HCT116 (cell line): ENCODE results near the gene TMC2. TPM values are rescaled to one million over a fixed set of nuclear protein-coding genes. Genes with fewer than 3 reads are reported as not detected.

ENCODE experiments used
- ATAC-seq: fragments of 200-7000 bp; cut with Tn5 transposase; 2 replicates; pipeline ENCODE4 v1.9.1; 2020; ENCODE audit warnings: mild to moderate bottlenecking, moderate library complexity
- BruUV-seq: library from RNA; stranded (reverse); fragments of 400-500 nt; replicated peaks from 2 replicates; lab custom pipeline; 2021; lab: Mats Ljungman, UMichigan
- CTCF ChIA-PET: fragments of 300-600 bp; sonication (Branson Sonifier 250); formaldehyde crosslinking; loops from one replicate; lab custom pipeline; 2021; ENCODE audit warnings: antibody characterized with exemption; lab: Charles Lee
- POLR2A ChIA-PET: fragments of 300-600, 350-600 bp; sonication (Branson Sonifier 250); formaldehyde crosslinking; loops from one replicate; lab custom pipeline; 2021; ENCODE audit warnings: antibody characterized with exemption; lab: Charles Lee
- RAD21 ChIA-PET, 2 experiments: fragments of 300-600 bp; sonication (Branson Sonifier 250); formaldehyde crosslinking; loops; one replicate each; lab custom pipeline; 2023; ENCODE audit warnings: low total read pairs in 2 of 2; ENCODE audit not compliant: uncharacterized antibody in 2 of 2, unreplicated experiment in 2 of 2, low non-redundant PET in 1 of 2; lab: Charles Lee
- DNase-seq: peaks from one replicate; pipeline ENCODE4 v3.0.0-alpha.2; 2010; ENCODE audit warnings: low read depth, low spot score
- H2AFZ ChIP-seq: fragments of 200-600 bp; shearing (Covaris generic), sonication (generic); 2 replicates; pipeline ENCODE4 v1.6.1; 2017; ENCODE audit warnings: low read depth, mixed run types, mixed read lengths, antibody characterized with exemption, low read length; ENCODE audit not compliant: poor library complexity, severe bottlenecking
- H3K27ac ChIP-seq: 2 replicates; pipeline ENCODE4 v1.5.1; 2012; ENCODE audit warnings: low read depth, low read length
- H3K27me3 ChIP-seq: fragments of 200-600 bp; sonication (generic); 2 replicates; pipeline ENCODE4 v1.6.1; 2016; ENCODE audit warnings: mixed run types, low read length, mixed read lengths; ENCODE audit not compliant: insufficient read depth
- H3K36me3 ChIP-seq, 2 experiments: fragments of 200-500 bp in 1 of 2; fragments of 200-600 bp in 1 of 2; sonication (Bioruptor generic) in 1 of 2; sonication (generic) in 1 of 2; 2 replicates each; pipeline versions ENCODE4 v1.5.1 to v1.6.1; 2014 to 2016; ENCODE audit warnings: low read length in 2 of 2, inconsistent platforms in 1 of 2, mixed read lengths in 1 of 2, mixed run types in 1 of 2; ENCODE audit not compliant: insufficient read depth in 2 of 2, control insufficient read depth in 1 of 2
- H3K4me1 ChIP-seq, 2 experiments: fragments of 200-600 bp in 1 of 2; sonication (generic) in 1 of 2; 2 replicates each; pipeline versions ENCODE4 v1.5.1 to v1.6.1; 2012 to 2017; ENCODE audit warnings: low read length in 2 of 2, inconsistent platforms in 1 of 2, mild to moderate bottlenecking in 1 of 2, mixed read lengths in 1 of 2, mixed run types in 1 of 2, moderate library complexity in 1 of 2; ENCODE audit not compliant: insufficient read depth in 2 of 2, control insufficient read depth in 1 of 2
- H3K4me2 ChIP-seq: fragments of 200-600 bp; sonication (generic); 2 replicates; pipeline ENCODE4 v1.6.1; 2017; ENCODE audit warnings: mixed run types, low read length, mixed read lengths
- H3K4me3 ChIP-seq, 2 experiments: fragments of 200-600 bp in 1 of 2; sonication (generic) in 1 of 2; replicated peaks in 1 of 2; 2 replicates each; pipeline ENCODE4 v1.5.1; 2011 to 2016; ENCODE audit warnings: low read length in 2 of 2, control low read depth in 1 of 2, low read depth in 1 of 2, mild to moderate bottlenecking in 1 of 2, mixed read lengths in 1 of 2, mixed run types in 1 of 2
- H3K79me2 ChIP-seq: fragments of 200-600 bp; sonication (generic); 2 replicates; pipeline ENCODE4 v1.6.1; 2017; ENCODE audit warnings: mild to moderate bottlenecking, mixed run types, low read length, moderate library complexity, mixed read lengths; ENCODE audit not compliant: insufficient read depth
- H3K9ac ChIP-seq: fragments of 200-600 bp; sonication (generic); 2 replicates; pipeline ENCODE4 v1.6.1; 2016; ENCODE audit warnings: low read length, mixed read lengths
- H3K9me2 ChIP-seq: fragments of 200-600 bp; sonication (generic), shearing (Covaris generic); 2 replicates; pipeline ENCODE4 v1.6.1; 2017; ENCODE audit warnings: mixed run types, mild to moderate bottlenecking, moderate library complexity; ENCODE audit not compliant: insufficient read depth
- H3K9me3 ChIP-seq, 2 experiments: fragments of 200-500 bp in 1 of 2; fragments of 200-600 bp in 1 of 2; sonication (Bioruptor generic) in 1 of 2; sonication (generic) in 1 of 2; 2 replicates each; pipeline ENCODE4 v1.6.1; 2014 to 2017; ENCODE audit warnings: low read length in 2 of 2, mixed read lengths in 2 of 2, inconsistent platforms in 1 of 2, low read depth in 1 of 2, mild to moderate bottlenecking in 1 of 2, mixed run types in 1 of 2, moderate library complexity in 1 of 2; ENCODE audit not compliant: control insufficient read depth in 1 of 2, insufficient read depth in 1 of 2
- H4K20me1 ChIP-seq: fragments of 200-600 bp; sonication (generic), shearing (Covaris generic); 2 replicates; pipeline ENCODE4 v1.6.1; 2017; ENCODE audit warnings: mixed run types, mild to moderate bottlenecking, moderate library complexity; ENCODE audit not compliant: insufficient read depth
- ATF3 ChIP-seq: IDR thresholded peaks from 2 replicates; pipeline ENCODE4 v1.6.1; 2012
- CEBPB ChIP-seq: IDR thresholded peaks from 2 replicates; pipeline ENCODE4 v1.6.1; 2012; ENCODE audit warnings: low read depth
- EGR1 ChIP-seq: IDR thresholded peaks from 2 replicates; pipeline ENCODE4 v1.6.1; 2012; ENCODE audit warnings: low read depth
- ELF1 ChIP-seq: IDR thresholded peaks from 2 replicates; pipeline ENCODE4 v1.6.1; 2012; ENCODE audit warnings: low read depth, borderline replicate concordance
- EZH2 ChIP-seq: fragments of 200-600 bp; sonication (generic); IDR thresholded peaks from 2 replicates; pipeline ENCODE4 v1.6.1; 2017; ENCODE audit warnings: antibody characterized with exemption, mixed run types
- EZH2phosphoT487 ChIP-seq: fragments of 200-600 bp; IDR thresholded peaks from 2 replicates; pipeline ENCODE4 v1.6.1; 2018; ENCODE audit warnings: antibody characterized with exemption, borderline replicate concordance
- FOSL1 ChIP-seq: IDR thresholded peaks from 2 replicates; pipeline ENCODE4 v1.6.1; 2012; ENCODE audit warnings: low read depth
- MAX ChIP-seq: IDR thresholded peaks from 2 replicates; pipeline ENCODE4 v1.6.1; 2012
- POLR2A ChIP-seq: IDR thresholded peaks from 2 replicates; pipeline ENCODE4 v1.7.0; 2011; ENCODE audit warnings: borderline replicate concordance; ENCODE audit not compliant: insufficient read depth, insufficient read length; ENCODE audit errors: extremely low read depth
- POLR2AphosphoS5 ChIP-seq: IDR thresholded peaks from 2 replicates; pipeline ENCODE4 v1.6.1; 2011; ENCODE audit warnings: mild to moderate bottlenecking, low read depth, low read length, moderate library complexity
- RAD21 ChIP-seq: IDR thresholded peaks from 2 replicates; pipeline ENCODE4 v1.6.1; 2012; ENCODE audit warnings: low read depth, mild to moderate bottlenecking
- SIN3A ChIP-seq: IDR thresholded peaks from 2 replicates; pipeline ENCODE4 v1.6.1; 2012; ENCODE audit warnings: low read depth
- SP1 ChIP-seq: IDR thresholded peaks from 2 replicates; pipeline ENCODE4 v1.6.1; 2012; ENCODE audit warnings: low read depth
- YY1 ChIP-seq: IDR thresholded peaks from 2 replicates; pipeline ENCODE4 v1.6.1; 2011; ENCODE audit warnings: low read length, low read depth, moderate library complexity, mild to moderate bottlenecking; ENCODE audit not compliant: insufficient replicate concordance; ENCODE audit errors: extremely low read depth
- ZNF274 ChIP-seq: fragments of 200-500 bp; sonication (Bioruptor generic); IDR thresholded peaks from 2 replicates; pipeline ENCODE4 v1.6.1; 2014; ENCODE audit warnings: mild to moderate bottlenecking, low read depth, low read length, inconsistent platforms
- intact Hi-C: fragments of 100-400 bp; cut with micrococcal nuclease; formaldehyde crosslinking; loops from 2 replicates; pipeline ENCODE4 v1.10.0; 2022
- total RNA-seq: library from RNA; stranded (reverse); gene quantifications from one replicate; pipeline ENCODE4 v1.2.1, GENCODE V29; 2021; ENCODE audit not compliant: unreplicated experiment
- TF ChIP-seq, protein P1 (sequence below), 3 experiments: fragments of 200-600 bp in 1 of 3; sonication (generic) in 1 of 3; IDR thresholded peaks in 2 of 3; conservative IDR thresholded peaks in 1 of 3; 2 replicates each; pipeline ENCODE4 v1.5.1; 2012 to 2017; ENCODE audit warnings: low read depth in 2 of 3, low read length in 2 of 3, antibody characterized with exemption in 1 of 3, borderline replicate concordance in 1 of 3, control low read depth in 1 of 3, mild to moderate bottlenecking in 1 of 3, mixed read lengths in 1 of 3, mixed run types in 1 of 3, moderate library complexity in 1 of 3; ENCODE audit not compliant: insufficient read depth in 1 of 3

The TMC2 gene
- total RNA-seq, 1 experiment from 2014 or later, result not detected

- Histone ChIP-seq H3K4me3 (no peak overlapping the region), H3K79me2 (no peaks in the 10 kb centered on the region), H3K9me3 (no peaks in the 10 kb centered on the region), H3K4me2 (no peak overlapping the region), H3K4me1 (no peaks in the 10 kb centered on the region), H3K9me2 (no peaks in the 10 kb centered on the region), H3K27ac (no peak overlapping the region), H3K36me3 (no peaks in the 10 kb centered on the region), H4K20me1 (no peaks in the 10 kb centered on the region), H2AFZ (no peak overlapping the region), H3K9ac (no peak overlapping the region), H3K27me3 (no peaks in the 10 kb centered on the region)
- no TSS peak for BruUV-seq
- no peak for TF ChIP-seq ZNF274
- TF ChIP-seq EZH2, result no peak
- TF ChIP-seq EGR1, result no peak
- TF ChIP-seq ATF3, result no peak
- no peak for TF ChIP-seq FOSL1
- no peak for TF ChIP-seq YY1
- TF ChIP-seq SIN3A, result no peak
- TF ChIP-seq EZH2phosphoT487, result no peak
- no peak for TF ChIP-seq POLR2A
- TF ChIP-seq POLR2AphosphoS5, result no peak
- TF ChIP-seq SP1, result no peak
- no peak for TF ChIP-seq CEBPB
- no peak for TF ChIP-seq RAD21
- TF ChIP-seq, protein P1, sequence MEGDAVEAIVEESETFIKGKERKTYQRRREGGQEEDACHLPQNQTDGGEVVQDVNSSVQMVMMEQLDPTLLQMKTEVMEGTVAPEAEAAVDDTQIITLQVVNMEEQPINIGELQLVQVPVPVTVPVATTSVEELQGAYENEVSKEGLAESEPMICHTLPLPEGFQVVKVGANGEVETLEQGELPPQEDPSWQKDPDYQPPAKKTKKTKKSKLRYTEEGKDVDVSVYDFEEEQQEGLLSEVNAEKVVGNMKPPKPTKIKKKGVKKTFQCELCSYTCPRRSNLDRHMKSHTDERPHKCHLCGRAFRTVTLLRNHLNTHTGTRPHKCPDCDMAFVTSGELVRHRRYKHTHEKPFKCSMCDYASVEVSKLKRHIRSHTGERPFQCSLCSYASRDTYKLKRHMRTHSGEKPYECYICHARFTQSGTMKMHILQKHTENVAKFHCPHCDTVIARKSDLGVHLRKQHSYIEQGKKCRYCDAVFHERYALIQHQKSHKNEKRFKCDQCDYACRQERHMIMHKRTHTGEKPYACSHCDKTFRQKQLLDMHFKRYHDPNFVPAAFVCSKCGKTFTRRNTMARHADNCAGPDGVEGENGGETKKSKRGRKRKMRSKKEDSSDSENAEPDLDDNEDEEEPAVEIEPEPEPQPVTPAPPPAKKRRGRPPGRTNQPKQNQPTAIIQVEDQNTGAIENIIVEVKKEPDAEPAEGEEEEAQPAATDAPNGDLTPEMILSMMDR (IDR thresholded peaks at IDR 0.05 in 2 of 3, conservative IDR thresholded peaks at IDR 0.05 in 1 of 3; ENCODE audit: borderline replicate concordance in 1 of 3, insufficient read depth in 1 of 3, low read depth in 2 of 3, low read length in 2 of 3), result no peak
- TF ChIP-seq MAX, result no peak
- no peak for TF ChIP-seq ELF1
- CTCF ChIA-PET, result no interaction called here
- no peak for DNase-seq
- ATAC-seq, result no peak
- POLR2A ChIA-PET, result no interaction called here
- intact Hi-C loops, result no loop called here
- RAD21 ChIA-PET, result no interaction called here
These were observed 58.7 kb downstream of the TMC2 start for GRCh38 chr20:2595076-2595475.
